IMR-90 (cell line): Measurements from ENCODE around the gene GYG2. TPM values are rescaled to one million over a fixed set of nuclear protein-coding genes. Genes with fewer than 3 reads are reported as not detected.

Source experiments
- ATAC-seq: fragments of 200-7000 bp; cut with Tn5 transposase; 2 replicates; pipeline ENCODE4 v1.9.1; 2020; ENCODE audit warnings: low read depth, mild to moderate bottlenecking, moderate library complexity
- BruUV-seq: library from RNA; stranded (reverse); fragments of 400-500 nt; replicated peaks from 2 replicates; lab custom pipeline; 2021; lab: Mats Ljungman, UMichigan
- CTCF ChIA-PET: fragments of 300-600 bp; formaldehyde crosslinking; extraction: SDS; loops from one replicate; lab custom pipeline; 2021; ENCODE audit warnings: antibody characterized with exemption; lab: Yijun Ruan, JAX
- POLR2A ChIA-PET: fragments of 300-600 bp; sonication (Branson Sonifier 250); formaldehyde crosslinking; loops from one replicate; lab custom pipeline; 2022; ENCODE audit warnings: antibody characterized with exemption; ENCODE audit not compliant: unreplicated experiment; lab: Charles Lee
- DNase-seq: peaks from one replicate; pipeline ENCODE4 v3.0.0; 2013
- H2AFZ ChIP-seq: replicated peaks from 2 replicates; pipeline ENCODE3; 2013; ENCODE audit warnings: low read length, mild to moderate bottlenecking; ENCODE audit not compliant: poor library complexity
- H2AK5ac ChIP-seq: 2 replicates; pipeline ENCODE4 v1.6.1; 2013; ENCODE audit warnings: low read depth, low read length, inconsistent platforms
- H2AK9ac ChIP-seq: replicated peaks from 2 replicates; pipeline ENCODE3; 2013; ENCODE audit warnings: mild to moderate bottlenecking, low read depth, low read length, moderate library complexity; ENCODE audit not compliant: poor library complexity
- H2BK120ac ChIP-seq: 2 replicates; pipeline ENCODE4 v1.6.1; 2013; ENCODE audit warnings: low read depth, low read length, inconsistent platforms
- H2BK15ac ChIP-seq: 3 replicates; pipeline ENCODE4 v1.6.1; 2013; ENCODE audit warnings: low read depth, low read length, inconsistent platforms
- H2BK20ac ChIP-seq: 2 replicates; pipeline ENCODE4 v1.6.1; 2013; ENCODE audit warnings: low read depth, mild to moderate bottlenecking, inconsistent platforms, low read length, moderate library complexity
- H2BK5ac ChIP-seq: 2 replicates; pipeline ENCODE4 v1.6.1; 2013; ENCODE audit warnings: mild to moderate bottlenecking, low read depth, low read length, inconsistent platforms; ENCODE audit not compliant: poor library complexity, severe bottlenecking
- H3K14ac ChIP-seq: replicated peaks from 2 replicates; pipeline ENCODE4 v1.6.1; 2013; ENCODE audit warnings: low read depth, low read length, inconsistent platforms
- H3K18ac ChIP-seq: 2 replicates; pipeline ENCODE4 v1.6.1; 2013; ENCODE audit warnings: low read depth, low read length, control low read depth
- H3K23ac ChIP-seq: 2 replicates; pipeline ENCODE4 v1.6.1; 2013; ENCODE audit warnings: low read depth, low read length, inconsistent platforms
- H3K27ac ChIP-seq: 2 replicates; pipeline ENCODE4 v1.5.1; 2013; ENCODE audit warnings: mild to moderate bottlenecking, control low read depth, low read length; ENCODE audit not compliant: insufficient read depth
- H3K27me3 ChIP-seq: 2 replicates; pipeline ENCODE4 v1.6.1; 2013; ENCODE audit warnings: low read length; ENCODE audit not compliant: control insufficient read depth, insufficient read depth
- H3K36me3 ChIP-seq: 2 replicates; pipeline ENCODE4 v1.6.1; 2013; ENCODE audit warnings: low read length, mixed read lengths; ENCODE audit not compliant: control insufficient read depth, insufficient read depth
- H3K4ac ChIP-seq: 2 replicates; pipeline ENCODE4 v1.6.1; 2013; ENCODE audit warnings: low read depth, low read length, inconsistent platforms
- H3K4me1 ChIP-seq: 2 replicates; pipeline ENCODE4 v1.6.1; 2013; ENCODE audit warnings: low read length, mixed read lengths; ENCODE audit not compliant: control insufficient read depth, insufficient read depth
- H3K4me2 ChIP-seq: 2 replicates; pipeline ENCODE4 v1.6.1; 2013; ENCODE audit warnings: low read depth, mild to moderate bottlenecking, control low read depth, low read length, moderate library complexity
- H3K4me3 ChIP-seq: 2 replicates; pipeline ENCODE4 v1.5.1; 2013; ENCODE audit warnings: low read depth, mild to moderate bottlenecking, control low read depth, low read length, moderate library complexity; ENCODE audit not compliant: insufficient read depth
- H3K56ac ChIP-seq: 2 replicates; pipeline ENCODE4 v1.6.1; 2013; ENCODE audit warnings: low read length, inconsistent platforms; ENCODE audit not compliant: insufficient read depth; ENCODE audit errors: extremely low read depth
- H3K79me1 ChIP-seq, 2 experiments: 2 replicates each; pipeline ENCODE4 v1.6.1; 2013; ENCODE audit warnings: low read length in 2 of 2, inconsistent platforms in 1 of 2, low read depth in 1 of 2
- H3K9ac ChIP-seq: 2 replicates; pipeline ENCODE4 v1.6.1; 2013; ENCODE audit warnings: low read depth, low read length, control low read depth
- H3K9me1 ChIP-seq: 2 replicates; pipeline ENCODE4 v1.6.1; 2013; ENCODE audit warnings: low read length, inconsistent platforms; ENCODE audit not compliant: insufficient read depth
- H3K9me3 ChIP-seq: 2 replicates; pipeline ENCODE4 v1.6.1; 2013; ENCODE audit warnings: low read length; ENCODE audit not compliant: control insufficient read depth, insufficient read depth
- H4K20me1 ChIP-seq: 2 replicates; pipeline ENCODE4 v1.6.1; 2013; ENCODE audit warnings: low read length, inconsistent platforms; ENCODE audit not compliant: insufficient read depth
- H4K5ac ChIP-seq: 2 replicates; pipeline ENCODE4 v1.6.1; 2013; ENCODE audit warnings: mild to moderate bottlenecking, low read depth, low read length, control low read depth
- H4K8ac ChIP-seq, 2 experiments: 2 replicates each; pipeline ENCODE4 v1.6.1; 2013; ENCODE audit warnings: low read depth in 2 of 2, low read length in 2 of 2, control low read depth in 1 of 2, inconsistent platforms in 1 of 2
- H4K91ac ChIP-seq: 2 replicates; pipeline ENCODE4 v1.6.1; 2013; ENCODE audit warnings: low read depth, low read length, inconsistent platforms; ENCODE audit not compliant: insufficient read depth
- BHLHE40 ChIP-seq: fragments of 150-350 bp; IDR thresholded peaks from 2 replicates; pipeline ENCODE4 v1.6.1; 2016; ENCODE audit warnings: mild to moderate bottlenecking, low read depth, low read length
- CEBPB ChIP-seq: IDR thresholded peaks from 2 replicates; pipeline ENCODE4 v1.6.1; 2012; ENCODE audit warnings: low read depth, low read length, improper control_type of control experiment
- MXI1 ChIP-seq: IDR thresholded peaks from 2 replicates; pipeline ENCODE4 v1.6.1; 2012; ENCODE audit warnings: low read depth, mild to moderate bottlenecking, low read length, moderate library complexity, borderline replicate concordance
- RAD21 ChIP-seq: IDR thresholded peaks from 2 replicates; pipeline ENCODE4 v1.6.1; 2012; ENCODE audit warnings: low read length, improper control_type of control experiment
- RFX5 ChIP-seq: IDR thresholded peaks from 2 replicates; pipeline ENCODE4 v1.8.0; 2012; ENCODE audit warnings: low read depth, mild to moderate bottlenecking, low read length, moderate library complexity
- WGBS, 2 experiments: methylation state at CpG; one replicate each; pipeline versions ENCODE4 v1.1.5 to v1.1.7; 2013; ENCODE audit warnings: missing lambda C conversion rate in 2 of 2; ENCODE audit not compliant: insufficient read length in 1 of 2; ENCODE audit errors: extremely low coverage in 2 of 2; 5-methylcytosine and 5-hydroxymethylcytosine counted together
- dilution Hi-C: fragments of 300-500 bp; cut with HindIII; formaldehyde crosslinking; loops from one replicate; pipeline ENCODE4 v1.14.3; 2018; ENCODE audit warnings: low sequenced_read_pairs; ENCODE audit not compliant: unreplicated experiment
- in situ Hi-C: fragments of 300-500 bp; cut with MboI; formaldehyde crosslinking; loops from 3 replicates; pipeline ENCODE4 v1.14.3; 2019; ENCODE audit warnings: low sequenced_read_pairs, inconsistent platforms, mixed read lengths
- intact Hi-C: fragments of 100-400 bp; cut with micrococcal nuclease; formaldehyde crosslinking; loops from 2 replicates; pipeline ENCODE4 v1.10.0; 2022
- polyA plus RNA-seq, 3 experiments: library from polyadenylated mRNA; depleted of rRNA; stranded (reverse); fragments of >200 nt; gene quantifications; 2 replicates each; pipeline ENCODE4 v1.2.3, GENCODE V29; 2012; ENCODE audit warnings: low replicate concordance in 1 of 3
- total RNA-seq: library from RNA; depleted of rRNA; stranded (reverse); fragments of >200 nt; gene quantifications from 2 replicates; pipeline ENCODE4 v1.2.3, GENCODE V29; 2012

Gene GYG2
- total and polyA plus RNA-seq, 2 of the 4 experiments (the other 2 are of a cell fraction), result 9.6 to 13.1 TPM

DNA sequence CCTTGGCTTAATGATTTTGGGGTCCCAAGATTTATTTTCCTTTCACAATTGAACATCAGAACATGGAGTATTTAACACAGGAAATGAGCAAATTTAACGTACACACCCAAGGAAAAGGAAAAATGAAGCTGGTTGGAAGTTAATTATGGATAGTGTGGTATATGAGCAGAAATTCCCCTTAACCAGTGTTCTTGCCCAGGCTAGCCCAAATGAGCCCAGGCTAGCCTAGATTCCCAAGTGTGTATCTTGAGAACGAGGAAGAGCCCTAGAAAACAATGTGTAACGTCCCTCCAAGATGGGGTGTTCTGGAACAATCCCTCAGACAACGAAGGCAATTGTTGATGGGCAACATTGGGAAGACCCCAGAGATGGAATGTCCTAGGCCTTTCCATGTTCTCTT, 43.2 kb upstream of the GYG2 start:
- H3K14ac ChIP-seq, result no peak overlapping the region
- in situ Hi-C loops, result no loop called here
- CTCF ChIA-PET, result no interaction called here

More for the DNA sequence above, 43.2 kb upstream of the GYG2 start:
- Histone ChIP-seq H3K9ac (no peak overlapping the region), H2BK120ac (no peak overlapping the region), H3K18ac (no peak overlapping the region), H2AK5ac (no peak overlapping the region), H3K79me1 (no peaks in the 10 kb centered on the region), H3K27ac (no peak overlapping the region), H3K9me3 (no peaks in the 10 kb centered on the region), H2AK9ac (no peak overlapping the region), H2BK5ac (no peak overlapping the region), H3K56ac (no peak overlapping the region), H4K8ac (no peak overlapping the region), H3K27me3 (peaks cover 5% of the 10 kb centered on the region; the same call in 1 of the 2 replicates), H4K5ac (no peak overlapping the region), H2BK20ac (no peak overlapping the region), H2AFZ (no peak overlapping the region), H3K4me2 (no peak overlapping the region), H3K4me3 (no peak overlapping the region), H3K23ac (no peak overlapping the region), H3K9me1 (no peaks in the 10 kb centered on the region), H4K91ac (no peak overlapping the region), H2BK15ac (no peak overlapping the region), H4K20me1 (no peaks in the 10 kb centered on the region), H3K36me3 (no peaks in the 10 kb centered on the region), H3K4me1 (no peaks in the 10 kb centered on the region), H3K4ac (no peak overlapping the region)
- dilution Hi-C loops, result no loop called here
- no TSS peak for BruUV-seq
- TF ChIP-seq RFX5 (no peak), MXI1 (no peak), RAD21 (no peak), CEBPB (no peak), BHLHE40 (no peak)
- ATAC-seq (no peak), DNase-seq (no peak)
- no CpG with 5 or more reads among the region's 4 CpGs for WGBS, 2 experiments
- POLR2A ChIA-PET, result no interaction called here
- intact Hi-C loops, result no loop called here
